HG03342 (cell line): ENCODE measurements around the gene CBL.
A peak's percentile ranks its signal among the peaks of the same experiment; 100 is the strongest.

ENCODE experiments used
- ATAC-seq: cut with Tn5 transposase; IDR thresholded peaks from one replicate; pipeline ENCODE4 v1.9.1; 2021; ENCODE audit warnings: mild to moderate bottlenecking, moderate library complexity; ENCODE audit not compliant: unreplicated experiment

Gene CBL

DNA sequence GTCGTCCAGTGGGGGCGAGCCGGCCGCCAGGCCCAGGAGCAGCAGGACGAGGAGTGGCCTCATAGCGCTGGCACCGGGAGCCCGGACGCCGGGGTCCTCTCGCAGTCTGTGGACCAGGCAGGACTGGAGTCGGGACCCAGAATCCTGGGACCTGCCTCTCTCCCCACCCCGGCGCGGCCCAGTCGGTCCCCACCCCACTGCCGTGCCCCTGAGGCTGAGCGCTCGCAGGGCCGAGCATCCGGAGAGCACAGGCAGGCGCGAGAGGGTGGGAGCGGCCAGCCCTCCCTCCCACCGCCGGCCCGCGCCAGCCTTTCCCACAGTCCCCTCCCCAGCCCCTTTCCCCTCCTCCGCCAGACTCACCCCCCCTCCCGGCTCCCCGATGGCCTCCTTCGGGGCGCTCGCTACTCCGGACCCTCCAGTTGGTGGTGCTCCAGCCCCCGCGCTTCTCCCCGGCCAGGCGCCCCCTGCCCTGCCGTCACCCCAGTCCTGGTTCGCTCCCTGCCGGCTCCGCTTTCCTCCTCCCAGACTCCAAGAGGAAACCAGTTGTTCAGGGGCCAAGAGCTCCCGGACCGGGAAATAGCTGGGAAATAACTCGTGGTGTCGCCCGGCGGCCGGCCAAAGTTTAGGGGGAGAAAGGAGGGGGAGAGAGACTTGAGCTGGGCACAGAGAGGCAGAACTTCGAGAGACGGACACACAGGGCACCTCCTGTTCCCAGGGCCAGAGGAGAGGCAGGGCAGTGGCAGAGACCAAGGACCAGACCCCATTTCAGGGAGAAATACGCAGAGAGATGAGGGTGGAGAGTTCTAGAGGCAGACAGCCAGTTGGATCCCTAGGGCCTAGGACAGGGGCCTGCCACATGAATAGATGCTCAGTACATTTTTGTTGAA lies 134.4 kb downstream of the CBL start, which contains the start of gene C1QTNF5:
TSS of gene C1QTNF5 (minus strand) at position 549 of the 887 bp plus-strand sequence. CDS start at position 63, 486 bp downstream.
- no peak for ATAC-seq

DNA sequence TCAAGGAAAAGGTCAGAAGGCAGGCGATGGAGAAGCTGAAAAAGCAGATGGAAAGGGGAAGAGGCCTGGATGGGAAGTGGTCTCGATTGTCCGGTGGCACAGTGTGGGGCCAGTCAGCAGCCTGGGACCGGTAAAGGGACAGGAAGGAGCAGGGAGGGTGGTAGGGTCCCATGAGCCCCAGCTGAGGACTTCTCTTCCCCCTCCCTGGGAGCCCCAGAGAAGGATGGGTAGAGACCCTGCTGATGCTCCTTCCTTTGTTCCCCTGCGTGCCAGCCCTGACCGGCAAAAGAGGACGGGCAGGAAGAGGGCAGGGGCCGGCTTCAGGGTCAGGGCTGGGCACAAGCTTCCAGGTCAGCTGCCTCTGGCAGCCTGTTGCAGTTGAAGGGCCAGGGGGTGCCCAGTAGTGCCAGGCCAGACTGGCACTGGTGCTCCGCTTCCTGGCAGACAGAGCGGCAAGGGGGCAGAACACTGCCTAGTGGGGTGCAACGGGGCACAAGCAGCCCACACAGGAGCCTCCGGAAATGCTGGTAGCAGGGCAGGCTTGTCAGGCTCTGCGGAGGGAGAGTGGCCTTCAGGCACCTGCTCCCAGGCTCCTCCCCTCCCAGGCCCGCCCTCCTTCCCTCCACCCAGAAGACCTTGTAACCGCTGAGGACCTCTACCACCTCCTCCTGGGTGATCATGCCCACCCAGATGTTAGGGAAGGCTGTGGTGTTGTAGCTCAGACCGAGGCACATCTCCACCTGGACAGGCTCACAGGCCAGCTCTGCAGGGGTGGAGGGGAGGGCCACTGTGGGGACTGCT lies 135.3 kb downstream of the CBL start:
- ATAC-seq, result no peak

DNA sequence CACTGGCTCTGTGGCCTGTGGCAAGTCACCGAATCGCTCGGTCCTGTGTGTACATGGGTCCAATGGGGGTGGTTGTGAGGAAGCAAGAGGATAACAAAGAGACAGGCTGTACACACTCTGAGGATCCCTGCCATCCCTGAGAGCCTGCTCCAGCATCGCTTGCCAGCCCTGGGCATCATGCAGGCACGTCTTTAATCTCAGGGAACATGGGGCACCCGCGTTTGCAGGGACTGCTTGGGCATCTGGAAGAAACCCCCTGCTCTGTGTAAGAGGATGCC lies 135.8 kb downstream of the CBL start:
- no peak for ATAC-seq

DNA sequence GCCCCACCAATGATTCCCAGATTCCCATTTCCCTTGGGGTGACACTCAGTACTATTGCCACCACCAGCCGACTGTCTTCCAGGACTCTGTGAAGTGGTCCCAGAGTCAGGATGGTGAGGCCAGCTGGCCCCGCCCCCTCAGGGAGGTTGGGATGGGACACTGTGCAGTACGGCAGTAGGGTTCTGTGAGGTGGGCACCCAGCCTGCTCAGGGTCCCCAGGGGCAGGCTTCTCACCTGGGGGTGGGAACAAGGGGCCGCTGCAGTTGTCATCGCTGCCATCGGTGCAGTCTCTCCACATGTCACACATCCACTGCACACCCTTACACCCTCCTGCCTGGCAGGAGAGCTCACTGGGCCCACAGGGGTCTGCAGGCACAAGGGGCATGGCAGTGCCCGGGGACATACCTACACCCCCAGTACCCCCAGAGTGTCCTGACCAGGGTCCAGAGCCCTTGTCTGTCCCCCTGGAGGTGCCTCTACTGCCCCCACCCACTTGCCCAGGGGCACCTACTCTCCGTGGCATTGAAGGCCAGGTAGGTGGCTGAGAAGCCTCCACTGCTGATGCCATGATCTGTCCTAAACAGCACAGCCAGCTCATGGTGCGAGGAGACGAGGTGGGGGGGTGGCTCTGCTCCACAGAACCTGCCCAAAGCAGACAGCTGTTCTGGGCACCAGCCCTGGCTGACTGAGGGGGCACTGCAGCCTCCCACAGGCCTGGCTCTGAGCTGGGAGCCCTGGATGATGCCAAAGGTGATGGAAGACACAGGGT lies 136.4 kb downstream of the CBL start:
- ATAC-seq, result no peak

DNA sequence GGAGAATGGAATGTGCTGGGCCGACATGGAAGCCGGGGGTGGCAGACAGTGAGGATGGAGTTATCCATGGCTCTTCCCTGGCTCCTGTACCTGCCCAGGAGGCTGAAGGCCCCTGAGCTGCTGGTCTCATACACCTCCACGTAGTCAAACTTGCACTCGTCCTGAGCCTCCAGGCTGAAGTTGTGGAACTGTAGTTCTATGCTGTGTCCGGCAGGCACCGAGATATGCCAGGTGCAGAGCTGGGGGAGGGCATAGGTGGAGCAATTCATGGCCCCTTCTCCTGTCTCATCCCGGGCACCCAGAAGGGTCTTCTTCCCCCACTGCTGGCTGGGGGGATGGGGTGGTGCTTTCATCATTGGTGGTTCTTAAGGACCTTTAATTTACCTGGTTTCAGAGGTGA lies 137.6 kb downstream of the CBL start:
- no peak for ATAC-seq

DNA sequence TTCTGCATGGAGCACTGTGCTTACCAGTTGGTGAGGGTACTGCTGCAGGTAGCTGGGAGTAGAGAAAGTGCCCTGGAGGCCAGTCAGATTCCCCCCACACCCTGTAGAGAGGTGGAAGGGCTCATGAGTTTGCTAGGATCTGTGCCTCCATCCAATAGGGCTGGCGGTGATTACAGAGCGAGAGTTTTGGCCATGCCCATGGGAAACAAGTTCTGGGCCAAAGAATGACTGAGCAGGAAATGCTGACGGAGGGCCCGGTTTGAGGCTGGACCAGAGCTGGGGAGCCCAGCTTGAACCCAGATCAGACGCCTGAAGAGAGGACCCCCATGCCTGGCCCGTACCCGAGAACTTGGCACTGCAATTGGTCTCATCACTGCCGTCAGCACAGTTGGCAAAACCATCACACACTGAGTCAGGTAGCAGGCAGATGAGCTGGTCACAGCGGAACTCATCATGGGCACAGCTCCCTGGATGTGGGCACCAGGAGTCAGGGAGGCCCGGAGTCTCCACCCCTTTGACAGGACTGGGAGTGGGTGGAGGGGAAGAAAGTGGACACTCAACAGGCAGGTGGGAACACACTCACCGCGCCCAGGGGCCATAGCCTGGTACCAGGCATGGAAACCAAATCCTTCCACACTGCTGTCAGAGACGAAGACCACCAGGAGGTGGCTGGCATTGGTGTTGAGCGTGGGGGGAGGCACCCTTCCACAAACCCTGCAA lies 138.3 kb downstream of the CBL start:
- ATAC-seq, result no peak

DNA sequence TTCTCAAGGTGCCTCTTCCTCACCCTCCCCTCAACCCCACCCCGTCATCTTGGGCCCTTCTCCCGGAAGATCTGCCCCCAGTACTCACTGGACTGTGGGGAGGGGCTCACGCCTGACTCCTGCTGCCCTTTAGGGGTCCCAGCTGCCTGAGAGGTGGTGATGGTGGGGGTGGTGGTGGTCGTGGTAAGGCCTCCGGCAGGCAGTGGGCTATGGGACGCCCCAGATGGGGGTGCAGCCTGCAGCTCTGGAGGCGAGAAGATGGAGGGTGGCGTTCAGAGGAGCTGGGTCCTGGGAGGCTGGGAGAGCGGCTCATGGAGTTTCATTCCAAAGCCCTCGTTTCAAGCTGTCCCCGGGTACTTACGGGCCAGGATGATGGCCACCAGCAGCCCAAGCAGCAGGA lies 139.5 kb downstream of the CBL start:
- no peak for ATAC-seq

DNA sequence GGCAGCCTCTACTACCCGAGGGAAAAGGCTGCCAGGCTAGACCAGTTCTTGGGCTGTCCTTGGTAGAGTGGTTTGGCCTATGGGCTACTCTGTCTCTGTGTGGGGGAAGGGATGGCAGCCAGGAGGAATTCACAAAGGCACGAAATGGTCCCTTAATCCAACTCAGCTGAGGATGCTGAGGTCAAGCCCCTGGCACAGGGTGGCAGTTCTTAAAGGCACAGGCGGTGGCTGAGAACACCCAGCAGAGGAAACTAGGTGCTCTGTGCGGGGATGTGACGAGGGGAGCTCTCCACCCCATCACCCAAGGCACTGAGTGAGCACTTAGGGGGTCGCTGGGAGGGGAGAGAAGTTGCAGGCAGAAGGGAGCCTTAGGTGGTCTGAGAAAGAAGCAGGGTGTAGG lies 140.5 kb downstream of the CBL start, which contains the start of gene MFRP:
TSS of gene MFRP (minus strand) at position 101 of the 400 bp plus-strand sequence. CDS start 192 bp downstream, outside the sequence.
- ATAC-seq, result no peak

DNA sequence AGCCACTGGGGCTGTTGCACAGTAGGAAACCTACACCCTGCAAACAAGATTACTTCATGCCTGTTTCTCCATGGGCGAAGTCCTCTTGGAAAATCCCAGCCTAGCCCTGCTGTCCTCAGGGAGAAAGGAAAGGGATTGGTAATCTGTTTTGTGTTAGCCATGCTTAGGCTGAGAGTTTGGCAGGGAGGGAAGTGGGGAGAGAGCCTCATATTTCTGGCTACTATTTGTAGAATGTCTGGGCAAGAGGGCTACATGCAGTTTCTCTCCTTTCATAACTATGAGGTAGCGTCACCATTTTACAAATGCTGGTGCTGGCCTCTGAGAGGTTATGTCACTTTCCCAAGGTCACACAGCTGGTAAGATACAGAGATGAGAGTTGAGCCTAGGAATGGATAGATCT lies 141.1 kb downstream of the CBL start:
- ATAC-seq, result no peak

DNA sequence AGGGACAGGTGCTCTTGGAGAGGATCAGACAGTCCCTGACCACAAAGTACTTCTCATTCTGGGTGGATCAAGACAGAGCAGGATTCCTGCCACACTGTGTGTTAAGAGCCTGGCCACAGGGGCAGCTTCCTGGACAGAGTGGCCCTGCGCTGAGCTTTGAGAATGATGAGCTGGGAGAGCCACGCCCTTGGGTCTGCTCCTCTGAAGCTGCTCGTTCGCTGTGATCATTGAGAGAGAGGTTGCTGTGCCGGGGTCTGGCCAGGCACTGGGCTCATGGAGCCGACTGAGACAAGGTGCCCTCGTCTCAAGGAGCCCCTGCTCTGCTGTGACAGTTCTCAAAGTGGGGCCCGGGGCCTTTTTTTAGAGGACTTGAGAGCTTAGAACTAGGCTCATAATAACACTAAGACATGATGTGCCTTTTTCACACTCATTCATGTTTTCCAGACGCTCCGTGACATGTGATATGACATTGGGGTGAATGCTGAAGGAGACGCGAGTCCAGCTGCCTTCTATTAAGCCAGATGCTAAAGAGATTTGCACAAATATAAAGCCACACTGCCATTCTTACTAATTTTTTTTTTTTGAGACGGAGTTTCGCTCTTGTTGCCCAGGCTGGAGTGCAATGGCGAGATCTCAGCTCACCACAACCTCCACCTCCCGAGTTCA lies 141.9 kb downstream of the CBL start:
- no peak for ATAC-seq

DNA sequence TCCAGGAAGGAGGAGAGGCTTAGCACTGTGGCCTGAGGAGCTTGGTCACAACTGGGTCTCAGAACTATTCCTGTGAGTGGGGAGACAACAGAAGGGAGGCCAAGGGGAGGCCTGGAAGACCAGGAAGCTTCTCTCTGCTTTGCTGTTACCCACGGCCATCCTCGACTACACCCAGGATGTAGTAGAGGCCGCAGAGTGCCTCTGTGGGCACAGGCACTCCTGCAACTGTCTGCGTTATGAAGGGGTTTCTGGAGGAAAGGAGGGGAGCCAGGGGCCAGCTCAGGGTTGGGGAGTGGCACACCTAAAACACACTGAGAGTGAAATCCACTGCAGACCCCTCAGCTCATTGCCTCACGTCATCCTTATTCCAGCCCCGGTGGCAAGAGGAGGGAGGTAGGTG lies 144.2 kb downstream of the CBL start:
- ATAC-seq, result no peak

DNA sequence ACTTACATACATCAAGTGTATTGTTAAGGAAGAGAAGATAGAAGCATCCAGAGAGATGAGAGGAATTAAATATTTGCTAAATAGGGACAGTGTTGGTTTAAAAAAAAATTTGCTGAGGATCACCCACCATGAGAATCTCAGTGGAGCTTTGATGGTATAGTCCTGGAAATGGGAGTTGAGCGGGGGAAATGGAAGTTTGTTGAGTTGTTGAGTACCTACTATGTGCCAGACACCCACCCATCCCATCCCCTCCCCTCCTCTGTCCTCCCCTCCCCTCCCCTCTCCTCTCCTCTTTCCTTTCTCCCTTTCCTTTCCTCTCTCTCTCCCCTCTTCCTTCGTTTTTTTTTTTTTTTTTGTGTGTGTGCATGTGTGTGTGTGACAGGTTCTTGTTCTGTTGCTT lies 145.1 kb downstream of the CBL start:
- ATAC-seq, result no peak

DNA sequence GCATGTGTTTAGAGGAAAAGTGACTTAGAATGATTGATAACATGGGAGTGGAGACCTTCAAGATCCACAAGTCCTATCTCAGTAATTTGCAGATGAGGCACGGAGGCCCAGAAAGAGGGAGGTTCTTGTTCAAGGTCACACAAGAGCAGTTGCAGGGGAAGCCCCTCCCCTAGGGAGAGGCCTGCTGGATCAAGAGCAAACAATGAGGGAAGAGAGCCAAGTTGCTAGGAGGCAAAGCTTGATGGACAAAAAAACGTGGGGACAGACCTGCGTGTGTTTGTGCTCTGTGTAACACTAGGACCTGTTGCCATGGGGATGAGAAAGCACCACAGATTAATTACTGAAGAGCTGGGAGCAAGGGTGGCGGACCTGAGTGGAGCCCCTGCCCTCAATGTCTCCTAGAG lies 146.7 kb downstream of the CBL start:
- ATAC-seq, result no peak

DNA sequence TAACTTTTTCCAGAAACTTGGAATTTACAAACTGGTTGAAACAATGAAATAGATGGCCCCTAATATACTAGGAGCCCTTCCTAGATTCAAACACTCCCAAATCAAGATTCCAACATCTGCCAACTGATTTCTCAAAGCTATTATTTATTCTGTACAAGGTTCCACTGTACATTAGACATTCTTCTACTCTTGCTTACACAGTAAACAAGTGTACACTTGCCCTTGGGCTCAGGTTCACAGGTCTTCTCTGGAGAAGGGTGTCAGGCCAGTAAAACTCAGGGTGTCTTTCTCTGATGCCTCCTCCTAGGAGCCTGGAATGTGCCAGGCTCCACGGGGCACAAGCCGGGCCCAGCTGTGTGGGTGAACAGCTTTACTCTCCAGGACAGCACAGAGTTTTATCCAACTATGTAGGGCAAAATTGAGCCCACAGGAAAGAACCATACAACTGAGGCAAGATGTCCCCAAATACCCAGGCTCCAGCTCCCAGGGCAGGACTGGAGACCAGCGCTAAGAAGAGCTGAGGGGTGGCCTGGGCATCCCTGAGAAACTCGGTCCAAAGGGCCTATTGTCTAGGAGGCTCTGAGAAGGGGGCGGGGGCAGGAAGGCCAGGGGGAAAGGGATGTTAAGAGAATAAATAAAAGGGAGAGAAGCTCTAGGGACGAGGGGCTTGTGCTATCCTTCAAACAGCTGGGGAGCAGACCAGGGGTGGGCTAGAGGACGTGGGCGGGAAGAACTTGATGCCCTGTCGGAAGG lies 149.1 kb downstream of the CBL start:
- ATAC-seq, result no peak

DNA sequence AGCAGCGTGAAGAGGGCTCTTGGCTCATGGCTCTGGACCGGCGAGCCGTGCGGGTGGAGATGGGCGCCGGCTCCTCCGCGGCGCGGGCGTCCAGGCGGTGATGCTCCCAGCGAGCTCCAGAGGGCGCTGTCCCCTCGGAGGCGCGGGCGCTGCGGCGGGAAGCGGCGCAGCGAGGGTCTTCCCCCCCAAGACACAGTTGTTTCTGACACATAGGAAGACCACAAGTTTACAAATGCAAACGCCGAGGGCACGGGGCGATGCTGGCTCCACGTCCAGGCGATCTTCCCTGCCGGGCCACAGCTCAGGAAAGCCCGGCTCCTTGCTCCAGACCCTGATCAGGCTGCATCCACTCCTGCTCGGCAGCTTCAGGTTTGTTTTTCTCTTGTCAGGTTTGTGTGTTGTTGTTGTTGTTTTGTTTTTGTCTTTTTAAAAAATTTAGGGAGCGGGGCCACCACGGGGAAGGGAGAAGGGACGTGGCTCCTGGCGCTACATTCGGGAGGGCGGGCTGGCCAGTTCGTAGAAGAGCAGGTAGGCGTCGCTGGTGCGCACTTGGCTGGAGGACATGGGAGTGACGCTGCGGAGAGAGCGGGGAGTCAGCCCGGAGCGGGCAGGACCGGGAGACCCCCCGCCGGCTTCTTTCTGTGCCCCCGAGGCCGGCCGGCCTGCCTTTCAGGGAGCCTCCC lies 150.4 kb downstream of the CBL start:
- peak; percentile 71 for ATAC-seq

DNA sequence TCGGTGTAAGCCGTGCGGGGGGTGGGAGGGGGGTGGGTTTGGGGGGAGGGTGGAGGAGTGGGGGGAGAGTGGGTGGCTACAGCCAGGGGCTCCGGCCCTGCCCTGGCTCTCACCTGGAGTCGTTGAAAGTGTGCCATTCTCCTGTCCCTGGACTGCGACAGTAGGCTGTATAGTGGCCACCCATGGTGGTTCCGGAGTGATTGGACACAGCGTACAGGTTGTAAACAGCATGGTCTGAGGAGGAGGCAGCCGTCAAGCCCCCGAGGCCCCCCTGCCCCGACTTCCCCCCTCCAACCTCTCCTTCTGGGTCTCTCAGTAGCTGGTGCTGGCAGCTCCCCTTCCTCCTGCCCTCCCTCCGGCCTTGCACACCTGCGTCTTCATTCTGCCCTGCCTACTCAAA lies 150.9 kb downstream of the CBL start:
- ATAC-seq, result no peak
